Uterus (tissue), 4 donors: Measurements from ENCODE around the gene CUBN. TPM values are rescaled to one million over a fixed set of nuclear protein-coding genes. Genes with fewer than 3 reads are reported as not detected.

ENCODE experiments used
- DNase-seq, 2 donors: peaks; one replicate each; pipeline ENCODE4 v3.0.0-alpha.2; 2019 to 2020
- H3K27ac ChIP-seq, 2 donors: fragments of 200-600 bp; sonication (generic); 1 replicate in 1 of 2; 2 replicates in 1 of 2; pipeline ENCODE4 v1.5.1; 2016 to 2018
- H3K27me3 ChIP-seq, 2 donors: fragments of 200-600 bp; sonication (generic); one replicate each; pipeline ENCODE4 v1.5.1; 2018 to 2019; ENCODE audit warnings: control low read depth in 1 of 2
- H3K36me3 ChIP-seq, 2 donors: fragments of 200-600 bp; sonication (generic); one replicate each; pipeline ENCODE4 v1.5.1; 2019; ENCODE audit warnings: control low read depth in 1 of 2
- H3K4me1 ChIP-seq, 2 donors: fragments of 200-600 bp; sonication (generic); one replicate each; pipeline ENCODE4 v1.5.1; 2018 to 2019; ENCODE audit warnings: control low read depth in 1 of 2
- H3K4me3 ChIP-seq, 2 donors: fragments of 200-600 bp; sonication (generic); 1 replicate in 1 of 2; 2 replicates in 1 of 2; pipeline ENCODE4 v1.5.1; 2018 to 2019; ENCODE audit warnings: mild to moderate bottlenecking in 1 of 2
- H3K9me3 ChIP-seq, 2 donors: fragments of 200-600 bp; sonication (generic); one replicate each; pipeline ENCODE4 v1.5.1; 2019; ENCODE audit warnings: control low read depth in 1 of 2
- POLR2A ChIP-seq, 2 donors: fragments of 450-650 bp; IDR thresholded peaks; one replicate each; pipeline ENCODE4 v1.6.1; 2016; ENCODE audit warnings: antibody characterized with exemption in 2 of 2, mild to moderate bottlenecking in 1 of 2, moderate library complexity in 1 of 2
- intact Hi-C: fragments of 100-400 bp; cut with DNase I; formaldehyde crosslinking; loops from one replicate; pipeline ENCODE4 v1.15.1; 2023; ENCODE audit warnings: low total_unique reads
- total RNA-seq, 4 donors: library from RNA; depleted of rRNA in 3 of 4; stranded (reverse); fragments of >200 nt in 3 of 4; gene quantifications; one replicate each; pipeline versions ENCODE4 v1.1.0 to v1.2.4, GENCODE V29; 2014 to 2023
- TF ChIP-seq, protein P1 (sequence below), 4 experiments: fragments of 200-600 bp in 2 of 4; fragments of 450-650 bp in 2 of 4; sonication (generic) in 2 of 4; IDR thresholded peaks; one replicate each; pipeline ENCODE4 v1.5.1; 2016 to 2019; ENCODE audit warnings: antibody characterized with exemption in 4 of 4, mild to moderate bottlenecking in 2 of 4, moderate library complexity in 1 of 4
- donor health status: DM: yes; HTN: yes; CAD: no.

CUBN gene
- total RNA-seq, 4 donors from 2014 or later: 3.5 to 9.5 (median 5.1) TPM

DNA sequence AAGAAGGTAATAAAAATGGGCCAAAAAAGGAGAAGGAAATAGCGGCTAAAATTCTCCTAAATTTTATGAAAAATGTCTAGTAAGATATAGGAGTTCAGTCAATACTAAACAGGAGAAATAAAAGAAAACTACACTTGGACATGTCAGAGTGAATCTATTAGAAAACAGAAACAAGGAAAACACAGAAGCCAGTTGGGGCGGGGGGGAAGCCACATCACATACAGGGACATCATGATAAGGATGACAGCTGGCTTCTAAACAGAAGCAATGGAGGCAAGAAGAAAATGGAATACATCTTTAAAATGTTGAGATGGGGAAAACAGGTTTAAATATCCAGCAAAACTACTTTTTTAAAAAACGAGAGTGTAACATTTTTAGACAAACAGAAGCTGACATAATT lies 77.8 kb downstream of the CUBN start:
- no peak for DNase-seq
- H3K9me3 ChIP-seq: no peaks in the 10 kb centered on the region
- H3K4me1 ChIP-seq: no peaks in the 10 kb centered on the region
- H3K36me3 ChIP-seq: peaks cover 0 to 2% of the 10 kb centered on the region in 2 donors
- TF ChIP-seq, protein P1, sequence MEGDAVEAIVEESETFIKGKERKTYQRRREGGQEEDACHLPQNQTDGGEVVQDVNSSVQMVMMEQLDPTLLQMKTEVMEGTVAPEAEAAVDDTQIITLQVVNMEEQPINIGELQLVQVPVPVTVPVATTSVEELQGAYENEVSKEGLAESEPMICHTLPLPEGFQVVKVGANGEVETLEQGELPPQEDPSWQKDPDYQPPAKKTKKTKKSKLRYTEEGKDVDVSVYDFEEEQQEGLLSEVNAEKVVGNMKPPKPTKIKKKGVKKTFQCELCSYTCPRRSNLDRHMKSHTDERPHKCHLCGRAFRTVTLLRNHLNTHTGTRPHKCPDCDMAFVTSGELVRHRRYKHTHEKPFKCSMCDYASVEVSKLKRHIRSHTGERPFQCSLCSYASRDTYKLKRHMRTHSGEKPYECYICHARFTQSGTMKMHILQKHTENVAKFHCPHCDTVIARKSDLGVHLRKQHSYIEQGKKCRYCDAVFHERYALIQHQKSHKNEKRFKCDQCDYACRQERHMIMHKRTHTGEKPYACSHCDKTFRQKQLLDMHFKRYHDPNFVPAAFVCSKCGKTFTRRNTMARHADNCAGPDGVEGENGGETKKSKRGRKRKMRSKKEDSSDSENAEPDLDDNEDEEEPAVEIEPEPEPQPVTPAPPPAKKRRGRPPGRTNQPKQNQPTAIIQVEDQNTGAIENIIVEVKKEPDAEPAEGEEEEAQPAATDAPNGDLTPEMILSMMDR (IDR thresholded peaks at IDR 0.05): no peak
- TF ChIP-seq POLR2A (IDR thresholded peaks at IDR 0.05): no peak
- H3K27ac ChIP-seq: no peak overlapping the region
- H3K27me3 ChIP-seq: no peaks in the 10 kb centered on the region
- no peak overlapping the region for H3K4me3 ChIP-seq
- intact Hi-C loops: no loop called here

DNA sequence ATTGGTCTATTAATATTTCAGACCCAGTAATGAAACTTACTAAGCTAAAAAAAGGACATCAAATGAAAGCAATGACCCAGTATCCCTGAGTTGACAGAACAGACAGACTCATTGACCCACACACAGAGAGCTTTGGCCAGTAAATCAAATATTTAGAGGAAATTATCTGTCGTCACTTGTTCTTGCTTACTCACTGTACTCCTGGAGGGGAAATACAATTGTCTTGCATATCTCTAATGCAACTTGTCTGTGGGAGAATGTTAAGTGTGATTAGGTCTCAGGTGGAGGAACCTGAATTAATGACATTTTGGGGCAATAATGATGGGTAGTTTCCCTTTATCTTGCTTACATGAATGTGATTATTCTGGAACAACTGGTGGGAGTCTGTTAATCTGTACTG lies 80.4 kb downstream of the CUBN start:
- Histone ChIP-seq H3K36me3 (peaks cover 0 to 2% of the 10 kb centered on the region in 2 donors), H3K27ac (no peak overlapping the region), H3K27me3 (no peaks in the 10 kb centered on the region), H3K4me3 (no peak overlapping the region), H3K9me3 (no peaks in the 10 kb centered on the region), H3K4me1 (no peaks in the 10 kb centered on the region)
- no peak for DNase-seq
- TF ChIP-seq, protein P1 (IDR thresholded peaks at IDR 0.05): no peak
- TF ChIP-seq POLR2A (IDR thresholded peaks at IDR 0.05): no peak
- intact Hi-C loops: no loop called here

DNA sequence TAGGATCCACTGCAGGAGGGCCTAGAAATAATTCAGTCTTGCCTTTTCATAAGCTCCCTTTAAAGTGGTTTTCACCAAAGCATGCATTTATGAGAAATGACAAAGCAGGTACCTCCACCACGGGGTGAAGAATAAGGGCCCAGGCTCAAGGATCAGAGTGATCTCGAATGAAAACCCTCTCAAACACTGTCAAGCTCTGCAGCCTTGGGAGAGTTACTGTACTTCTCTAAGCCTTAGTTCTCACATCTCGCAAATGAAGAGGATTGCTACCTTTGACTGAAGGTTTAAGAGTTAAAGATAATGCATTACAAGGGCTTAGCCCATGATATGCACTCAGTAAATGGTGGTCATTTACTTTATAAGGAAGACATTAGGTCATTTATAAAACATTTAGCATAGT lies 81.7 kb downstream of the CUBN start:
- Histone ChIP-seq H3K27ac (no peak overlapping the region), H3K27me3 (no peaks in the 10 kb centered on the region), H3K4me3 (no peak overlapping the region), H3K9me3 (no peaks in the 10 kb centered on the region), H3K36me3 (no peaks in the 10 kb centered on the region), H3K4me1 (no peaks in the 10 kb centered on the region)
- intact Hi-C loops: no loop called here
- TF ChIP-seq, protein P1 (IDR thresholded peaks at IDR 0.05): no peak
- no peak for TF ChIP-seq POLR2A (IDR thresholded peaks at IDR 0.05)
- no peak for DNase-seq

DNA sequence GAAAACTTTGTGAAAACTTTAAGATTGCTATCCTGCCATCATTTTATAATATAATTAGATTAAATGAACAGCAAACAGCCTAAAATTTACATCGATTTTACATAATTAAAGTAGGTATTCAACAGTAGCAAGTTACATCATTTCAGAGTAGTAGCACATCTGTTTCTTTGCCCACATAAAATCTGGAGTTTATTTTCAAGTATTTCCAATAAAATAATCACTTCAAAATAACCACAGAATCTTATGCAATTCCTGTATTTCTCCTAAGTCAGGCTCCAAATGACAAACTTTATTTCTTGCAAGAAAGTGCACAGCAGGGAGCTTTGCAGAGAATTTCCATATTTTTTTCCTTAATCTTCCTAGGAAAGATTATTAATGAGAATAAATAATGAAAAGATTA lies 82.6 kb downstream of the CUBN start:
- Histone ChIP-seq H3K27me3 (no peaks in the 10 kb centered on the region), H3K9me3 (no peaks in the 10 kb centered on the region), H3K36me3 (no peaks in the 10 kb centered on the region), H3K4me1 (no peaks in the 10 kb centered on the region), H3K27ac (no peak overlapping the region), H3K4me3 (no peak overlapping the region)
- DNase-seq: no peak
- intact Hi-C loops: no loop called here
- no peak for TF ChIP-seq POLR2A (IDR thresholded peaks at IDR 0.05)
- TF ChIP-seq, protein P1 (IDR thresholded peaks at IDR 0.05): no peak

DNA sequence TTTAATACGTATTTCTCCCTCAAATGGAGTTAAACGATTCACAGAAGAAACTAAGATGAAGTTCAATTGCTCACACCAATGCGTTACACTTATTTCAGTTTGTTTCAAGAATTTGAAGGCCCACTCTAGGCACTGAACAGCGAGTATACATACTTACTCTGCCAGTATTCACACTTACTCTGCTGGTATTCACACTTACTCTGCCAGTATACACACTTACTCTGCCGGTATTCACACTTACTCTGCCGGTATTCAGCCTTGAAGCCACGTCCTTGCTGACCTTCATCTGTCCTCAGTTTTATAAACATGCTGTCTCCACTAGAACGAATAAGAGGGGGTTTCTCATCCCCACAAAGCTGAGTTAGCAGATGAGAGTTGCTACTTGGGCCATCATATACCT lies 86.0 kb downstream of the CUBN start:
- Histone ChIP-seq H3K9me3 (no peaks in the 10 kb centered on the region), H3K27ac (no peak overlapping the region), H3K4me1 (no peaks in the 10 kb centered on the region), H3K36me3 (no peaks in the 10 kb centered on the region), H3K4me3 (no peak overlapping the region), H3K27me3 (no peaks in the 10 kb centered on the region)
- intact Hi-C loops: no loop called here
- no peak for TF ChIP-seq POLR2A (IDR thresholded peaks at IDR 0.05)
- TF ChIP-seq, protein P1 (IDR thresholded peaks at IDR 0.05): no peak
- DNase-seq: no peak
